ENCODE data around the gene SPINT1.
"Not testable (repeated sequence)": the region's sequence is repeated elsewhere in the genome, so short reads cannot be mapped to it uniquely, and the experiment has no call there.

Gene SPINT1

GRCh38 chr15:40861147-40861546, 17.3 kb downstream of the SPINT1 start:
- not testable (repeated sequence) for DNase-seq

DNA sequence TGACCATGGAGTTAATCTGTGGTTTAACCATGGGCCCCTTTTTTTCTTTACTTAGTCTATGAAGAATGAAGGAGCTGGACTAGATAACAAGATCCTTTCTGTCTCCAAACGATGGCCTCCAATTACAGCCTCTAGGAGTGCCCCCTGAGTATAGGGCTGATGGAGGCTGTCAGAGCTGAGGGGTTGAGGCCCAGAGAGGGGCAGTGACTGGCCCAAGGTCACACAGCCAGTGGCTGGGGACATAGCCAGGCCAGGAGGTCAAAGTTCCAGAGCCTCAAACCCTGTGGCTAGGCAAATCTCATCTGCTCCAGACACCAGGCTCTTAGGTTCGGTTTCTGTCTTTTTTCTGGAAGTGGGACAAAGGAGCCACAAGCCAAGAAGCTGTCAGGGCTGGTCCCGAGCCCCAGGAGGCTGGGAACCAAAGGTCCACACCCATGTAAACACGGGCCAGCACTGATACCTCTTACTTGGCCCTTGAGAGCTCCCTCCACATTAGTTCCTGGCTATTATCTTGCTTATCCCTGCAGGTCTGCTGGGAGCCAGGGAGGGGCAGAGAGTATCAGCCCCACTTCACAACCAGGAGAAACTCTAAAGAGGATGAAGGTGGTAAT, 19.9 kb downstream of the SPINT1 start:
- no peak for DNase-seq

GRCh38 chr15:40867199-40867598, 23.4 kb downstream of the SPINT1 start:
- no peak for DNase-seq

DNA sequence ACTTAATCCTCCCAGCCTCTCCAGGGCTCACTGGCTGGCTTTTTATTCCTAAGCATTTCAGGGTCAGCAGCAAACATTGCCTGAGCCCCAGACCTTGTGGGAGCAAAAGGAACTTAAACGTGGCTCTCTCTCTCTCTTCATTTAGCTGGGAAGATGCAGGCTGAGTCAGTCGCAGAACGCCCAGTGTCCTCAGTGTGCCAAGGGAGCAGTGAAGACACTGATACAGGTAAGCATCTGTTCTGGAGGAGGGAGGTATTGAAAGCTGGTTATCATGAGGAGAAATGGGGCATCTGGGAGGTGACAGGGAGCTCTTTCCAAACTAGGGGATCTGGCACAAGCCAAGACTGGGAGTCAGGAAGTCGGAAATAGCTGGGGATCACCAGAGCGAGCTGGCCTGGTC, 25.8 kb downstream of the SPINT1 start:
- no peak for DNase-seq

GRCh38 chr15:40870716-40871115, 26.9 kb downstream of the SPINT1 start:
- no peak for DNase-seq

DNA sequence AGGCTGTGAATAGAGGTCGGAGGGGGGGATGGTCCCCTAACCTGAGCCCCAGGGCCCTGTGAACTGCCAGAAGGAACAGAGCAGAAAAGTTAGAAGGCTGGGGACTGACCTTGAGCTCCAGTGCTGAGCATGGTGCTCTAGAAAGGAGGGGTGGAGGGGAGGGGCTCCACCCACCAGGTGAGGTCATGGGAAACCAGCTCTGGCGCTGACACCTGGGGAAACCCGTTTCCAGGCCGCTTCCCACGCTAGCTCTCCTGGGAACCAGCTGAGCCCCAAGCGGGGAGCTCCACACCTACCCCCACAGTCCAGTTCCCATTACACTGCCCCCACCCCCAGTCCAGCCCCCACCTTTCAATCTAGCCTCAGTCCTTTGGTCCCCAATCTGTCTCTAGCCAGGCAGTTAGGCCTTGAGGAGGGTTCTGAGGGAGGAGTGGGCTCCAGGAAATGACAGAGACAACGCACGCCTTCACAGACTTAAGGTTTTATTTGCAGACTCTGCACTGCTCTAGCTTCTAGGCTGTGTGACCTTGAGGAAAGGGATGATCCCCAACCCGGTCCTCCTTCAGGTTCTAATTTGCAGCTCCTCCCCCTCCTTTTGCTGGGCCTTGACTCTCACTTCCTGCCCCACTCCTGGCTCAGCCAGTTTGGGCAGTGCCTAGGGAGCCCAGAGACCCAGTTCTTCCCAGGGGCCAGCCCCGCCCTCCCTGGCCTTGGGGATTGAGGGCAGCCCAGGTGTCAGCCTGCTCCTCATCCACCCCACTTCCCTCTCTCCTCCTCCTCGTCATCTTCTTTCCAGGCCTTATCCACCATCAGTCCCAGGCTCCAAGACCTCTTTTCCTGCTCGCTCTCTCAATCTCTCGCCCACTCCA, 28.1 kb downstream of the SPINT1 start:
- no peak for DNase-seq

DNA sequence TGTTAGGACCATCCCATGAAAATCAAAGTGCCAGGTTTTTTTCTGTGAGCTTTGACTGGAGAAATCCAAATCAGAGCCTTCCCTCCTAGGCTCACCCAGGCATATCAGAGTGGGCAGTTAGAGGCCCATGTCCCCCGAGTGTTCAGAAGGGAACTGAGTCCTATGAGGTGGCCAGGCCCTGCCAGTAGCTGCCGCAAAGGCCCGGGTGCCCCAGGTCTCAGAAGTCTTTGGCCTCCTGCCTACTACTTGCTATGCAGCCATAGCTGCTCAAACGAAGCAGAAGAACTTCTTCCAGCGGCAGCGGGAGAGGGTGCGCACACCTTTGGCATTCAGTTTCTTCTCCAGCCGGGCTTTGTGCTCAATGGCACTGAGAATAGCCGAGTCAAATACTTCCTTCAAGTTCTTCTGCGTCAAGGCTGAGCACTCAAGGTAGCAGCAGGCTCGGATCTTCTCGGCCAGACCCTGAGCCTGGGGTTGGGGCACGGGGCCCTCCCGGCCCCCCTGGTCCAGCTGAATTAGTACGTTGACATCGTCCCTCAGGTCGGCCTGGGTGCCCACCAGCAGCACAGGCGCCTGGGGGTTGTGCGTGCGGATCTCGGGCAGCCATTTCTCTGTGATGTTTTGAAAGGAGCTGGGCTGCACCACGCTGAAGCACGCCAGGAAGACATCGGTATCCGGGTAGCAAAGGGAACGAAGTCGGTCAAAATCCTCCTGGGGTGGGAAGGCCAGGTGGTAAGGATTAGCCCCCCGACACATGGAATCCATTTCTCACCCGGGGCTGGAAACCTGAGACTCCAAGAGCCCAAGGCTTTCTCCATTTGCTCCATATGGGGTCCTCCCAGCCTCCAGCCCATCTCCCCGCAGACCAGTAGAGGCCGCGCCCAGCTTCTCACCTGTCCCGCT, 29.2 kb downstream of the SPINT1 start:
- DNase-seq = no peak

- no peak for DNase-seq
These were observed 30.1 kb downstream of the SPINT1 start, which contains the start of gene RHOV for GRCh38 chr15:40873694-40874561. RHOV (minus strand) TSS chr15:40874234; CDS start chr15:40874139, 95 bp downstream.

- no peak for DNase-seq
These were observed 32.3 kb downstream of the SPINT1 start for GRCh38 chr15:40875991-40876730.

- no peak for DNase-seq
These were observed 33.8 kb downstream of the SPINT1 start for GRCh38 chr15:40877694-40878093.

DNA sequence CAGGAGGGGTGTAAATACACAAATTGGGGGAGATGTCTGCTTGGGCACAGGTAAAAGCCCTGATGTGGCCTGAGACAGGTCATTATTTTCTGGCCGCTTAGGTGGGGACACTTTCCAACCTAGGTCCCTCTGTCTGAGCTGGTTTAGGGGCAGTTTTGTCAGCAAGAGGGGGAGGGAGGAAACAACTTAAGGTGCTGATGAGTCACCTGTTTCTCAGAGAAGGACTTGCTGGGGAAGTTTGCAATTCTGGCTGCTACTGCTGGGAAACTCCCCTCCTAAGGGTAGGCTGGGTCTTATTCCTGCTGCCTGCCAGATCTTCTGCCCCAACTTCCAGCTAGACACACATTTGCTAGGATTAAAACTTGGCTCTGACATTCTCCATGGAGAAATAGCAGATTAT, 34.9 kb downstream of the SPINT1 start:
- DNase-seq = no peak

DNA sequence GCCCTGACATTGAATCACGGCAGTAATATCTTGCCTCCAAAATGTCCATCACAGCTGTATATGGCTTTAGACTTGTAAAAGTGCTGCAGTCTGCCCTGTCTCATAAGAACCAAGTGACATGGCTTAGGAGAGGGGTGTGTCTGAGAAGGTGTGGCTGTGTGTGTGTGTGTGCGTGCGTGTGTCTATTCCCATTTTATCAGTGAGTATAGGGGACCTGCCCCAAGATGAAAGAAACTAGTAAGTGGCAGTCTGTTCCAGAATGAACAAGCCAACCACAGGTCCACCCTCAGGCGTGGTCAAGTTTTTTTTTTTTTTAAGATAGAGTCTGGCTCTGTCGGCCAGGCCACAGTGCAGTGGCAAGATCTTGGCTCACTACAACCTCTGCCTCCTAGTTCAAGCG, 35.8 kb downstream of the SPINT1 start:
- DNase-seq = no peak

GRCh38 chr15:40881351-40881750, 37.5 kb downstream of the SPINT1 start:
- no peak for DNase-seq

GRCh38 chr15:40886586-40886985, 42.7 kb downstream of the SPINT1 start:
- no peak for DNase-seq

- no peak for DNase-seq
These were observed 45.3 kb downstream of the SPINT1 start for GRCh38 chr15:40889112-40889511.

DNA sequence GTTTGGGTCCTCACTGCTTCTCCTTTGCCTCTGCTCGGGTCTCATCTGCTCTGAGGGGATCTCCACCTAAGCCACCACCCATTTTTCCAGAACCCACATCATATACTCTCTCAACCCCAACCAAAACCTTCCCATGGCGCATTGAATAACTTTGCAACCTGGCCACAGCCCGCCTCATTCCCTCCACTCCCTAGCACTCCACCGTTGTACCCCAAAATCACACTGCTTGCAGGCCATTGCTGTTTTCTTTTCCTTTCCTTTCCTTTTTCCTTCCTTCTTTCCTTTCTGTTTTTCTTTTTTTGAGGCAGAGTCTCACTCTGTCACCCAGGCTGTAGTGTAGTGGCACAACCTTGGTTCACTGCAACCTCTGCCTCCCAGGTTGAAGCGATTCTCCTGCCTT, 47.3 kb downstream of the SPINT1 start:
- no peak for DNase-seq

GRCh38 chr15:40891810-40892446, 48.1 kb downstream of the SPINT1 start:
- DNase-seq = peak; percentile 33

DNA sequence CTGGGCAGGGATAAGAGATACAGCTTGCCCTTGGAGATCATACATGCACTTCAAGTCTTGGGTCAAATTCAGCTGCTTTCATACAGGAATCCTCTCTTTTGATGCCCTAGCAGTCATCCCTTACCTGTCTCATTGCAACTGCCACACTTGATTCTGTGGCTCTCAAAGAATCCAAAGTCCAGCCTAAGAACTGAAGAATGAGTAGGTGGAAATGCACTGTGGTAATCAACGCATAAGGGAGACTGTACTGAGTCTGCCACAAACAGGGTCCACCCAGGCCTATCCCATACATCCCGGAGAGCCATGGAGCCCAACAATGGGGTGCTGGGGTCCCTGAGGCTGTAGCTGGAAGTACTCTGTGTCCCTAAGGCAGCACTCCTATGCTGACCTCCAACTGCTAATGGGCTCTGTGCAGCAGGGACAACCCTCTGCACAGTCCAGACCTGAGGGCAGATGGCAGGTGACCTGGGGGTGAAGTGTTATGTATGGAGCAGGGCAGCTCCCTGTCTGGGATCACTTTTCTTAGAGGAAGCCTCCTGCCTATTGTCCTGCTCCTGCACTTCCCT, 48.7 kb downstream of the SPINT1 start:
- no peak for DNase-seq

- no peak for DNase-seq
These were observed 49.3 kb downstream of the SPINT1 start for GRCh38 chr15:40893019-40893670.

Measured in KG1 (cell line).